HepG2 (cell line): Measurements from ENCODE around the gene CNN3. TPM values are rescaled to one million over a fixed set of nuclear protein-coding genes. Genes with fewer than 3 reads are reported as not detected.
A peak's percentile ranks its signal among the peaks of the same experiment; 100 is the strongest.

Source experiments
- BHLHE40 ChIP-seq: IDR thresholded peaks from 2 replicates; pipeline ENCODE4 v1.6.1; 2011; ENCODE audit warnings: low read length, improper control_type of control experiment
- CENPX ChIP-seq: sonication (generic); formaldehyde crosslinking; IDR thresholded peaks from 2 replicates; pipeline ENCODE4 v1.9.0; 2021; ENCODE audit warnings: mild to moderate bottlenecking, missing genetic modification reagents, moderate library complexity
- CHCHD3 ChIP-seq: sonication (generic); formaldehyde crosslinking; IDR thresholded peaks from 2 replicates; pipeline ENCODE4 v1.8.0; 2022; ENCODE audit warnings: mild to moderate bottlenecking, missing genetic modification reagents, moderate library complexity
- ESRRA ChIP-seq: sonication (generic); formaldehyde crosslinking; IDR thresholded peaks from 2 replicates; pipeline ENCODE4 v1.5.1; 2020; ENCODE audit warnings: mild to moderate bottlenecking, low read depth, missing genetic modification reagents
- ETV5 ChIP-seq: IDR thresholded peaks from 2 replicates; pipeline ENCODE4 v1.6.1; 2018; ENCODE audit warnings: missing biosample characterization, missing genetic modification reagents, inconsistent platforms, borderline replicate concordance
- HNF1B ChIP-seq: sonication (generic); formaldehyde crosslinking; IDR thresholded peaks from 2 replicates; pipeline ENCODE4 v1.5.1; 2020; ENCODE audit warnings: mild to moderate bottlenecking, moderate library complexity, missing genetic modification reagents
- IRF2 ChIP-seq: IDR thresholded peaks from 2 replicates; pipeline ENCODE4 v1.6.1; 2018; ENCODE audit warnings: missing genetic modification reagents, missing compliant biosample characterization
- MYC ChIP-seq: sonication (generic); formaldehyde crosslinking; IDR thresholded peaks from 2 replicates; pipeline ENCODE4 v1.9.0; 2021; ENCODE audit warnings: missing genetic modification reagents, borderline replicate concordance
- RCOR2 ChIP-seq: IDR thresholded peaks from 2 replicates; pipeline ENCODE4 v1.6.1; 2016; ENCODE audit warnings: missing biosample characterization, missing genetic modification reagents
- REPIN1 ChIP-seq: sonication (generic); formaldehyde crosslinking; IDR thresholded peaks from 2 replicates; pipeline ENCODE4 v1.8.0; 2022; ENCODE audit warnings: missing genetic modification reagents, low read depth, mild to moderate bottlenecking, borderline replicate concordance
- SALL2 ChIP-seq: sonication (generic); formaldehyde crosslinking; IDR thresholded peaks from 2 replicates; pipeline ENCODE4 v1.8.1; 2023; ENCODE audit warnings: mild to moderate bottlenecking, missing genetic modification reagents, inconsistent platforms
- SKIL ChIP-seq: sonication (generic); formaldehyde crosslinking; IDR thresholded peaks from 2 replicates; pipeline ENCODE4 v1.8.0; 2022; ENCODE audit warnings: missing genetic modification reagents, mild to moderate bottlenecking, moderate library complexity, borderline replicate concordance
- SMAD9 ChIP-seq: sonication (generic); formaldehyde crosslinking; IDR thresholded peaks from 2 replicates; pipeline ENCODE4 v1.5.1; 2020; ENCODE audit warnings: mild to moderate bottlenecking, missing genetic modification reagents
- SOX6 ChIP-seq, 2 experiments: fragments of 450-650 bp in 1 of 2; sonication (generic) in 1 of 2; formaldehyde crosslinking in 1 of 2; IDR thresholded peaks; 2 replicates each; pipeline versions ENCODE4 v1.4.0 to v1.6.1; 2017 to 2020; ENCODE audit warnings: antibody characterized with exemption in 1 of 2, mild to moderate bottlenecking in 1 of 2, missing genetic modification reagents in 1 of 2
- ZKSCAN5 ChIP-seq: sonication (generic); formaldehyde crosslinking; IDR thresholded peaks from 2 replicates; pipeline ENCODE4 v1.5.1; 2020; ENCODE audit warnings: mild to moderate bottlenecking, missing genetic modification reagents
- ZNF10 ChIP-seq: sonication (generic); formaldehyde crosslinking; IDR thresholded peaks from 2 replicates; pipeline ENCODE4 v1.4.0; 2020; ENCODE audit warnings: mild to moderate bottlenecking, low read depth, missing genetic modification reagents, borderline replicate concordance
- ZNF350 ChIP-seq: sonication (generic); formaldehyde crosslinking; IDR thresholded peaks from 2 replicates; pipeline ENCODE4 v1.4.0; 2020; ENCODE audit warnings: mild to moderate bottlenecking, low read depth, missing genetic modification reagents, borderline replicate concordance
- ZNF432 ChIP-seq: sonication (generic); formaldehyde crosslinking; IDR thresholded peaks from 2 replicates; pipeline ENCODE4 v1.5.0; 2020; ENCODE audit warnings: missing genetic modification reagents, mild to moderate bottlenecking, borderline replicate concordance
- ZNF530 ChIP-seq: sonication (generic); formaldehyde crosslinking; IDR thresholded peaks from 2 replicates; pipeline ENCODE4 v1.5.0; 2020; ENCODE audit warnings: low read depth, mild to moderate bottlenecking, missing genetic modification reagents
- ZNF703 ChIP-seq: sonication (generic); formaldehyde crosslinking; IDR thresholded peaks from 2 replicates; pipeline ENCODE4 v1.5.1; 2020; ENCODE audit warnings: missing genetic modification reagents, mild to moderate bottlenecking, moderate library complexity, borderline replicate concordance
- ZNF749 ChIP-seq: sonication (generic); formaldehyde crosslinking; IDR thresholded peaks from 2 replicates; pipeline ENCODE4 v1.8.0; 2022; ENCODE audit warnings: mild to moderate bottlenecking, missing genetic modification reagents, moderate library complexity, borderline replicate concordance
- ZNF773 ChIP-seq: sonication (generic); formaldehyde crosslinking; IDR thresholded peaks from 2 replicates; pipeline ENCODE4 v1.4.0; 2020; ENCODE audit warnings: missing genetic modification reagents, borderline replicate concordance
- ZNF790 ChIP-seq: sonication (generic); formaldehyde crosslinking; IDR thresholded peaks from 2 replicates; pipeline ENCODE4 v1.8.0; 2022; ENCODE audit warnings: missing genetic modification reagents, mild to moderate bottlenecking, borderline replicate concordance
- polyA plus RNA-seq, 8 experiments: library from polyadenylated mRNA; depleted of rRNA in 3 of 8; stranded (reverse) in 7 of 8; unstranded in 1 of 8; fragments of >200 nt; fragmentation: Illumina TruSeq in 4 of 8; extraction: Trizol in 4 of 8; gene quantifications; 2 replicates each; pipeline versions ENCODE4 v1.2.1 to v1.2.3, GENCODE V29; 2011 to 2016; ENCODE audit warnings: low read depth in 4 of 8, missing spikeins in 1 of 8, mixed read lengths in 1 of 8; ENCODE audit not compliant: insufficient read depth in 1 of 8
- total RNA-seq, 5 experiments: library from RNA; depleted of rRNA; stranded (reverse); fragments of >200 nt; fragmentation: Illumina TruSeq; extraction: Trizol; gene quantifications; 2 replicates each; pipeline ENCODE4 v1.2.3, GENCODE V29; 2016; ENCODE audit warnings: low read depth in 1 of 5
- TF ChIP-seq, protein P1 (sequence below): sonication (generic); formaldehyde crosslinking; IDR thresholded peaks from 2 replicates; pipeline ENCODE4 v1.8.0; 2022; ENCODE audit warnings: missing genetic modification reagents, mild to moderate bottlenecking, borderline replicate concordance
- TF ChIP-seq, protein P2 (sequence below): IDR thresholded peaks from 2 replicates; pipeline ENCODE4 v1.6.1; 2016; ENCODE audit warnings: control low read depth

CNN3 gene
- total and polyA plus RNA-seq, 2 of the 13 experiments (the other 11 are each of a cell fraction or from before 2014, with no cell fraction given) = 113 to 223 TPM

GRCh38 chr1:94958081-94958480, 31.2 kb upstream of the CNN3 start (continued):
- TF ChIP-seq REPIN1 (no peak), RCOR2 (peak; percentile 81; the same call in 1 of the 2 replicates), MYC (CRISPR knock-in tag) (no peak), SKIL (CRISPR knock-in tag) (no peak), ZNF530 (CRISPR knock-in tag) (no peak), ESRRA (CRISPR knock-in tag) (0 out of 2 replicates have a peak, but pooled peaks have one; percentile 27), SOX6 (IDR thresholded peaks at IDR 0.05) (no peak), SOX6 (CRISPR knock-in tag; IDR thresholded peaks at IDR 0.05) (peak; percentile 69), HNF1B (peak; percentile 24; the same call in 1 of the 2 replicates), BHLHE40 (no peak), ZNF703 (CRISPR knock-in tag) (no peak), ZNF10 (no peak), ZNF350 (CRISPR knock-in tag) (0 out of 2 replicates have a peak, but pooled peaks have one; percentile 23), ZNF773 (CRISPR knock-in tag) (no peak), CENPX (no peak), ETV5 (CRISPR knock-in tag) (no peak; the same call in 1 of the 2 replicates), ZKSCAN5 (CRISPR knock-in tag) (peak; percentile 95), CHCHD3 (CRISPR knock-in tag) (no peak), IRF2 (0 out of 2 replicates have a peak, but pooled peaks have one; percentile 38), ZNF749 (no peak), ZNF432 (CRISPR knock-in tag) (no peak), SALL2 (CRISPR knock-in tag) (no peak), ZNF790 (CRISPR knock-in tag) (no peak), SMAD9 (CRISPR knock-in tag) (no peak)
- TF ChIP-seq, protein P1, sequence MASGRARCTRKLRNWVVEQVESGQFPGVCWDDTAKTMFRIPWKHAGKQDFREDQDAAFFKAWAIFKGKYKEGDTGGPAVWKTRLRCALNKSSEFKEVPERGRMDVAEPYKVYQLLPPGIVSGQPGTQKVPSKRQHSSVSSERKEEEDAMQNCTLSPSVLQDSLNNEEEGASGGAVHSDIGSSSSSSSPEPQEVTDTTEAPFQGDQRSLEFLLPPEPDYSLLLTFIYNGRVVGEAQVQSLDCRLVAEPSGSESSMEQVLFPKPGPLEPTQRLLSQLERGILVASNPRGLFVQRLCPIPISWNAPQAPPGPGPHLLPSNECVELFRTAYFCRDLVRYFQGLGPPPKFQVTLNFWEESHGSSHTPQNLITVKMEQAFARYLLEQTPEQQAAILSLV = no peak
- TF ChIP-seq, protein P2, sequence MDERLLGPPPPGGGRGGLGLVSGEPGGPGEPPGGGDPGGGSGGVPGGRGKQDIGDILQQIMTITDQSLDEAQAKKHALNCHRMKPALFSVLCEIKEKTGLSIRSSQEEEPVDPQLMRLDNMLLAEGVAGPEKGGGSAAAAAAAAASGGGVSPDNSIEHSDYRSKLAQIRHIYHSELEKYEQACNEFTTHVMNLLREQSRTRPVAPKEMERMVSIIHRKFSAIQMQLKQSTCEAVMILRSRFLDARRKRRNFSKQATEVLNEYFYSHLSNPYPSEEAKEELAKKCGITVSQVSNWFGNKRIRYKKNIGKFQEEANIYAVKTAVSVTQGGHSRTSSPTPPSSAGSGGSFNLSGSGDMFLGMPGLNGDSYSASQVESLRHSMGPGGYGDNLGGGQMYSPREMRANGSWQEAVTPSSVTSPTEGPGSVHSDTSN (CRISPR knock-in tag) = no peak
